Progenitor cell of endocrine pancreas (in vitro differentiated cells): ENCODE measurements around the gene CCDC146. TPM values are rescaled to one million over a fixed set of nuclear protein-coding genes. Genes with fewer than 3 reads are reported as not detected.

Source experiments
- DNase-seq: peaks from one replicate; pipeline ENCODE4 v3.0.0; 2021; ENCODE audit warnings: low spot score; ENCODE audit not compliant: unreplicated experiment
- H3K27ac Mint-ChIP-seq: 2 replicates; pipeline ENCODE4 v1.8.0; 2021; ENCODE audit warnings: mild to moderate bottlenecking, moderate library complexity, mixed read lengths
- H3K27me3 Mint-ChIP-seq: 2 replicates; pipeline ENCODE4 v1.8.0; 2021; ENCODE audit warnings: mixed read lengths
- H3K36me3 Mint-ChIP-seq: 2 replicates; pipeline ENCODE4 v1.8.0; 2022; ENCODE audit warnings: mixed read lengths; ENCODE audit not compliant: insufficient read depth
- H3K4me1 Mint-ChIP-seq: 2 replicates; pipeline ENCODE4 v1.8.0; 2021; ENCODE audit warnings: low read depth, mixed read lengths
- H3K4me3 Mint-ChIP-seq: 2 replicates; pipeline ENCODE4 v1.8.0; 2021; ENCODE audit warnings: low read depth, mild to moderate bottlenecking, moderate library complexity, mixed read lengths
- H3K9me3 Mint-ChIP-seq: 2 replicates; pipeline ENCODE4 v1.8.0; 2021; ENCODE audit warnings: low read depth, mixed read lengths
- total RNA-seq: library from RNA; stranded (reverse); gene quantifications from 2 replicates; pipeline ENCODE4 v1.2.1, GENCODE V29; 2021
- TF ChIP-seq, protein P1 (sequence below): fragments of 200-600 bp; sonication (generic); IDR thresholded peaks from one replicate; pipeline ENCODE4 v1.5.0; 2021; ENCODE audit warnings: antibody characterized with exemption, mild to moderate bottlenecking; ENCODE audit not compliant: unreplicated experiment

CCDC146 gene
- total RNA-seq, 1 donor from 2014 or later = 14.8 TPM

DNA sequence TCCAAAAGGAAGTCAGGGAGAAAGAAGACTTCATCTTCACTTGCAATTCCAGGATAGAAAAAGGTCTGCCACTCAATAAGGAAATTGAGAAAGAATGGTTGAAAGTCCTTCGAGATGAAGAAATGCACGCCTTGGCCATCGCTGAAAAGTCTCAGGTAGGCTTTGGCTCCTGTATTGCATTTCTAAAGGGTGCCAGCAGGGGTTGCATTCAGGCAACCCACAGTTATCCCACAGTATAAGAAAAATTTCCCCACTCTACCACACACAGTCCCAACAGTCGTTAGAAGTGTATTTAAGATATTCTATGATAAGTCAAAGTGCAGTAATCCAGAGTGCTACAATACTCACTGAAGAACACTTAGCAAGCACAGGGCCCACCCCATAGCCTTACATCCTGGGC lies 170.6 kb downstream of the CCDC146 start:
- H3K9me3 Mint-ChIP-seq = peaks cover 17% of the 10 kb centered on the region
- no peak overlapping the region for H3K4me3 Mint-ChIP-seq
- no peaks in the 10 kb centered on the region for H3K4me1 Mint-ChIP-seq
- no peak overlapping the region for H3K27ac Mint-ChIP-seq
- TF ChIP-seq, protein P1, sequence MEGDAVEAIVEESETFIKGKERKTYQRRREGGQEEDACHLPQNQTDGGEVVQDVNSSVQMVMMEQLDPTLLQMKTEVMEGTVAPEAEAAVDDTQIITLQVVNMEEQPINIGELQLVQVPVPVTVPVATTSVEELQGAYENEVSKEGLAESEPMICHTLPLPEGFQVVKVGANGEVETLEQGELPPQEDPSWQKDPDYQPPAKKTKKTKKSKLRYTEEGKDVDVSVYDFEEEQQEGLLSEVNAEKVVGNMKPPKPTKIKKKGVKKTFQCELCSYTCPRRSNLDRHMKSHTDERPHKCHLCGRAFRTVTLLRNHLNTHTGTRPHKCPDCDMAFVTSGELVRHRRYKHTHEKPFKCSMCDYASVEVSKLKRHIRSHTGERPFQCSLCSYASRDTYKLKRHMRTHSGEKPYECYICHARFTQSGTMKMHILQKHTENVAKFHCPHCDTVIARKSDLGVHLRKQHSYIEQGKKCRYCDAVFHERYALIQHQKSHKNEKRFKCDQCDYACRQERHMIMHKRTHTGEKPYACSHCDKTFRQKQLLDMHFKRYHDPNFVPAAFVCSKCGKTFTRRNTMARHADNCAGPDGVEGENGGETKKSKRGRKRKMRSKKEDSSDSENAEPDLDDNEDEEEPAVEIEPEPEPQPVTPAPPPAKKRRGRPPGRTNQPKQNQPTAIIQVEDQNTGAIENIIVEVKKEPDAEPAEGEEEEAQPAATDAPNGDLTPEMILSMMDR = peak; percentile 26
- DNase-seq = no peak
- H3K27me3 Mint-ChIP-seq = no peaks in the 10 kb centered on the region
- peaks cover 23% of the 10 kb centered on the region for H3K36me3 Mint-ChIP-seq

DNA sequence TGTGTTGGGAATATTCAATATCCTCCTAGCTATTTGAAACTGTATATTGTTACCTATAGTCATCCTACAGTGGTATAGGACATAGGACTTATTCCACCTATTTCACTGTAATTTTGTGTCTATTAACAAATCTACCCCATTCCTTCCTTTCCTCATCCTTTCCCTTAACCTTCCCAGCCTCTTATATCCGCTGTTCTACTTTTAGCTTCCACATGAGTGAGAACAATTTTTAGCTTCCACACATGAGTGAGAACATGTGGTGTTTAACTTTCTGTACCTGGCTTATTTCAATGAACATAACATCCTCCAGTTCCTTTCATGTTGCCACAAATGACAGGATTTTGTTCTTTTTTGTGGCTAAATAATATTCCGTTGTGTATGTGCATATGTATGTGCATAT lies 173.1 kb downstream of the CCDC146 start:
- Mint-ChIP-seq H3K4me1 (no peaks in the 10 kb centered on the region), H3K9me3 (peaks cover 24% of the 10 kb centered on the region), H3K4me3 (no peak overlapping the region), H3K36me3 (peaks cover 17% of the 10 kb centered on the region), H3K27ac (no peak overlapping the region), H3K27me3 (no peaks in the 10 kb centered on the region)
- TF ChIP-seq, protein P1 = no peak
- DNase-seq = no peak

DNA sequence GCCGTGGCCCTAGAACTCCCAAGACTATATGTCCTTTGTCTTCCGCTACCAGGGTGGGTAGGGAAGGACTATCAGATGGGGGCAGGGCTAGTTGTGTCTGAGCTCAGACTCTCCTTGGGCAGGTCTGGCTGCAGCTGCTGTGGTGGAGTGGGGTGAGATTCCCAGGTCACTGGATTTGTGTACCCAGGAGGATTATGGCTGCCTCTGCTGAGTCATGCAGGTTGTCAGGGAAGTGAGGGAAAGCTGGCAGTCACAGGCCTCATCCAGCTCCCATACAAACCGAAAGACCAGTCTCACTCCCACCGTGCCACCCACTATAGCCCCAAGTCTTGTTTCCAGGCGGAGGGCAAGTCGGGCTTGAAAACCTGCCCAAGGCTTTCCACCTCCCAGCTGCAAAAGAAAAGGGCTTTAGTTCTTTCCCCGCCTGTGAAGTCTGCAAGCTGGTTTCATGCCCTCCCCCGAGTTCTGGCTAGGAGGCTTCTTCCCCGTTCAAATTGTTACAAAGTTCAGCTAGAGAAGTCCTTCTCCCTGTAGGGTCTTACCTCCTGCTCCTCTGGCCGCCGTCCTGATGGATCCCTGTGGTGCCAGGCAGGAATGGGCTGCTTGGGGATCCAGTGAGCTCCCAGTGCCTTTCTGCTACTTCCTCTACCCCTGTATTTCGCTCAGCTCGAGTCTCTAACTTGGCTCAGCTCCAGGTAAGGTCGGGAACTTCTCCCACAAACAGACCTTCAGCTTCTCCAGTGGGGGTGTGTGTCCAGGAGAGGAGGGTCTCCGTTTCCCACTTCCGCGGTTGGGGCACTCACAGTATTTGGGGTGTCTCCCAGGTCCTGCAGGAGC lies 184.0 kb downstream of the CCDC146 start:
- no peaks in the 10 kb centered on the region for H3K27me3 Mint-ChIP-seq
- peaks cover 3% of the 10 kb centered on the region for H3K4me1 Mint-ChIP-seq
- H3K27ac Mint-ChIP-seq = no peak overlapping the region
- DNase-seq = no peak
- H3K36me3 Mint-ChIP-seq = peaks cover 29% of the 10 kb centered on the region
- TF ChIP-seq, protein P1 = no peak
- peaks cover 40% of the 10 kb centered on the region for H3K9me3 Mint-ChIP-seq
- no peak overlapping the region for H3K4me3 Mint-ChIP-seq

DNA sequence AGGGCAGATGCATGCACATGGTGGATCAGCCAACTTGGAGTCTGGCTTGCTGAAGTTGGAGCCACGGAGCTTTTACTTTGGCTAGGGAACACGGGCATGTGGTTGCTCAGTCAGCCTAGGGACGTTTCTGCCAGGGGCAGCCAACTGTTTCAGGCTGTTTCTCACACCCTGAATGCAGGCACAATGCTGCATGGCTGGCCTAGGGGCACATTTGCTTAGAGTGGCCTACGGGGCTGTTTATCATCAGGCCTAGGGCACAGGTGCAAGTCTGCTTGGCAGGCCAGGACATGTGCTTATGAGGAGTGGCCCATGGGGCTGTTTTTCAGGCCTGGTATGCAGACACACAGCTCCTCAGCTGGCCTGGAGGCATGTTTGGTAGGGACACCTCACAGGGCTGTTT lies 186.4 kb downstream of the CCDC146 start:
- H3K4me3 Mint-ChIP-seq = no peak overlapping the region
- peaks cover 18% of the 10 kb centered on the region for H3K36me3 Mint-ChIP-seq
- peaks cover 25% of the 10 kb centered on the region for H3K9me3 Mint-ChIP-seq
- H3K4me1 Mint-ChIP-seq = peaks cover 3% of the 10 kb centered on the region
- no peak for DNase-seq
- TF ChIP-seq, protein P1 = no peak
- H3K27ac Mint-ChIP-seq = no peak overlapping the region
- H3K27me3 Mint-ChIP-seq = no peaks in the 10 kb centered on the region

DNA sequence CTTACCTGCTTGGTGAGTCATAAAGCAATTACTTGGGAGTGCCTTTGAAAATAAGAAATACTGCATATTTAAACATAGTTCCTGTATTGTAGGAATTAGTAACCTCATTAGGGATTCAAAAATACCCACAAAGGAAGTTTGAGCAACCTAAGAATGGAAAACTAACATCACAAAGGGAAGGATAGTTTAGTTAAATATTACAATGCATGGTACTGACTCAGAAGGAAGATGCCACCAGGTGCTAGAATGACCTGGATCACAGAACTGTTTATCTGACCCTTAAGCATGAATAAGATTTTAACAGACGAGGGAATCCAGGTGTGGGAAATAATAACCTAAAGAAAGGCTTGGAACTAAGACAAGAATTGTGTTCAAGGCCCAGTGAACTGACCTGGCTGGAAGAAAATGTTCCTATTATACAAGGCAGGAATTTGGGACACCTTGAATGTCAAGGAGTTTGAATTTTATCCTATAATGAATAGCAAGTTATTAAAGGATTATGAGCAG lies 187.4 kb downstream of the CCDC146 start:
- Mint-ChIP-seq H3K27me3 (no peaks in the 10 kb centered on the region), H3K4me3 (no peak overlapping the region), H3K27ac (no peak overlapping the region), H3K36me3 (peaks cover 13% of the 10 kb centered on the region), H3K4me1 (peaks cover 3% of the 10 kb centered on the region), H3K9me3 (peaks cover 16% of the 10 kb centered on the region)
- TF ChIP-seq, protein P1 = no peak
- no peak for DNase-seq
